ENCODE results near the gene SORBS1. TPM values are rescaled to one million over a fixed set of nuclear protein-coding genes. Genes with fewer than 3 reads are reported as not detected.
A peak's percentile ranks its signal among the peaks of the same experiment; 100 is the strongest.

The SORBS1 gene
- total and polyA plus RNA-seq, 12 donors = 140 to 1,253 (median 1,042) TPM

DNA sequence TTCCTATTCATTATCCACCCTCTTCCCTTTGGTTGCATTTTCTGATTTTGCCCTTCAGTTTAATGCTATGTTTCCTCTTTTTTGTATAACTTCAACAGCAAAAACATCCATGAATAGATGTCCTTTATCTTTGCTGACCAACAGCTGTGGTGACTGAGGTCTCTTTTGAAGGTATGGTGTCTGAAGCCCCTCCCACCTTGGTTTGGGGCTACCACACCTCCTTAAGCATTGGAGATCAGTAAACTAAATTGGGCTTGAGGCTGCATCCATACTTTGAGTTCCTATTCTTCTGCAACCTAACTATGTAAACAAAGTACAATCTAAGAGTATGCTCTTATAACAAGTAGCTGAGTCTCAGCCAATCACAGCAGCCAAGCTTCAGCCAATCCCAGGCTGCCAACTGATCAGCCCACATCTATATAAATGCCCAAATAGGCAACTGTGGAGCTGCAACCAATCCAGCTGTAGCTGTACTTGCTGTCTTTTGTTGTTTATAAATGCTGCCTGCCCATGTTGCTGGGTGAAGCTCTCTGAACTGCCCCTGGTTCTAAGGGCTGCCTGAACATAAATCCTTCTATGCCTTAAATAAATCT is 201.0 kb downstream of the SORBS1 start:
- TF ChIP-seq CTCF (IDR thresholded peaks at IDR 0.05) = no peak
- H3K27ac ChIP-seq = peak overlapping the region in 9 of 10 donors; percentile 45 to 82 (median 75)
- intact Hi-C loops (cut with DNase I) = loop anchor here in 6 of 10 donors (5.0 to 10.0 kb wide), 6 partner anchors 113 to 228 kb away; no protein-coding TSS in a partner anchor
- H3K4me3 ChIP-seq = no peak overlapping the region
- no peaks in the 10 kb centered on the region for H3K27me3 ChIP-seq
- no peak for ATAC-seq
- H3K9me3 ChIP-seq = no peaks in the 10 kb centered on the region
- peaks cover 0 to 57% (median 33%) of the 10 kb centered on the region in 9 donors for H3K4me1 ChIP-seq
- no peak for DNase-seq
- peaks cover 0 to 67% (median 17%) of the 10 kb centered on the region in 9 donors for H3K36me3 ChIP-seq

DNA sequence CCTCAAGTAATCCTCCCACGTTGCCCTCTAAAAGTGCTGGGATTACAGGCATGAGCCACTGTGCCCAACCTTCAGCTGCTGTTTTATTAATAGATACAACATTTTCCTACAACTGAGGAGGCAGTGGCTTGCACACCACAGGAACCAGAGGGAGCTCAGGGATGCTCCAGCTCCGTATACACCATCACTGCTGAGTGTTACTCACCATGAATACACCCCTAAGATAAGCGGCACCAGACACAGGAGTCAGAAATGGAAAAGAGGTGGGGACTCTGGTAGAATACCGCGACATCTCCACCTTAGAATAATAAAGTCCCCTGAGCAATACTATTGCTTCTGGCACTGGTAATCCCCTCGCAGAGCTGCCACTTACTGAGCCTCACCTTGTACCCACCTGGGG is 201.7 kb downstream of the SORBS1 start:
- ATAC-seq (peak in 5 of 8 donors; percentile 3 to 44 (median 8)), DNase-seq (no peak)
- no peaks in the 10 kb centered on the region for H3K9me3 ChIP-seq
- H3K27me3 ChIP-seq = no peaks in the 10 kb centered on the region
- H3K27ac ChIP-seq = peak overlapping the region in 4 of 10 donors; percentile 16 to 82 (median 76)
- H3K4me3 ChIP-seq = no peak overlapping the region
- no peak for TF ChIP-seq CTCF (IDR thresholded peaks at IDR 0.05)
- WGBS, 2 donors = 61 to 70% methylated on average over 6 of the region's 6 CpGs
- peaks cover 0 to 73% (median 19%) of the 10 kb centered on the region in 9 donors for H3K36me3 ChIP-seq
- intact Hi-C loops (cut with DNase I) = loop anchor here in 1 of 10 donors (5.0 kb wide), 1 partner anchor 112 kb away; no protein-coding TSS in a partner anchor
- H3K4me1 ChIP-seq = peaks cover 0 to 65% (median 33%) of the 10 kb centered on the region in 9 donors

GRCh38 chr10:95356190-95356955 is 204.8 kb downstream of the SORBS1 start:
- TF ChIP-seq CTCF (IDR thresholded peaks at IDR 0.05) = no peak
- intact Hi-C loops (cut with DNase I) = loop anchor here in 1 of 10 donors (5.0 kb wide), 1 partner anchor 109 kb away; no protein-coding TSS in a partner anchor
- Histone ChIP-seq H3K4me1 (peaks cover 0 to 63% (median 21%) of the 10 kb centered on the region in 9 donors), H3K9me3 (no peaks in the 10 kb centered on the region), H3K27me3 (no peaks in the 10 kb centered on the region), H3K4me3 (no peak overlapping the region), H3K27ac (no peak overlapping the region), H3K36me3 (peaks cover 0 to 95% (median 30%) of the 10 kb centered on the region in 9 donors)
- DNase-seq (no peak), ATAC-seq (peak in 5 of 8 donors; percentile 4 to 25 (median 15))
- WGBS, 2 donors = 86% methylated on average over 23 of the region's 23 CpGs

GRCh38 chr10:95355301-95355700 is 205.9 kb downstream of the SORBS1 start:
- Histone ChIP-seq H3K36me3 (peaks cover 0 to 98% (median 30%) of the 10 kb centered on the region in 9 donors), H3K4me3 (no peak overlapping the region), H3K9me3 (no peaks in the 10 kb centered on the region), H3K4me1 (peaks cover 0 to 63% (median 25%) of the 10 kb centered on the region in 9 donors), H3K27ac (peak overlapping the region in 3 of 10 donors; percentile 2 to 29 (median 5)), H3K27me3 (no peaks in the 10 kb centered on the region)
- TF ChIP-seq CTCF (IDR thresholded peaks at IDR 0.05) = no peak
- no peak for DNase-seq
- no peak for ATAC-seq
- WGBS, 2 donors = 79 to 84% methylated on average over 7 of the region's 7 CpGs
- intact Hi-C loops (cut with DNase I) = loop anchor here in 1 of 10 donors (5.0 kb wide), 1 partner anchor 108 kb away; no protein-coding TSS in a partner anchor
